CD4-positive, alpha-beta T cell treated with Interleukin-2 at 100 ng/mL for 4 hours (primary cell): ENCODE data around the gene NPC2.

Experiments
- DNase-seq: peaks from one replicate; pipeline ENCODE4 v3.0.0-alpha.2; 2020; ENCODE audit warnings: low spot score

NPC2 gene

DNA sequence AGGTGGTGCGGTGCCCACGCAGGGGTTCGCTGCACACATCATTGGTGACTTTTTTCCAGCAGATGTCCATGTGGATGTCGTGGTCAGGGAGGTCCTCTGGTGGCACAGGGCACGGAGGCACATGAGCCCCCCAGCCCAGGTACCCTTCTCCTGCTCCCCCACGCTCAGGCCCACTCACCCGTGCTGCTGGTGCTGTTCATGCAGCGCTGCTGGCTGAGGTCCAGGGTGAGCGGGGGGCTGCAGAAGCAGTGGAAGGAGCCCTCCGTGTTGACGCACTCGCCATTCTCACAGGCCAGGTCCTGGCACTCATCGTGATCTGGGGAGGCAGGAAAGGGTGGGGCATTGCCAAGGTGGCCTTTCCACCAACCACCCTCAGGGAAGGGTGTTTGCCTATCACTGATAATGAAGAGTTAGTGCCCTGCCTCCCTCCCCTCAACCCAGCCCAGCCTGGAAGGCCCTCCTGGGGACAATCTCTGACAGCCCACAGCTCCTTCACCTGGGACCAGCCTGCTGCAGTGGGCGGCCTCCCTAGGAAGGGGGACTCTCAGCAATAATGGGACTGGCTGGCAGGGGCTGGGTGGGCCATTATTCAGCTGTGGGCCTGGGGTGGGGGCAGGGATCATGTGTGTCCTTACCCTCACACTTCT is 10.3 kb upstream of the NPC2 start:
- DNase-seq: no peak

GRCh38 chr14:74502236-74503019 is 9.3 kb upstream of the NPC2 start:
- no peak for DNase-seq

DNA sequence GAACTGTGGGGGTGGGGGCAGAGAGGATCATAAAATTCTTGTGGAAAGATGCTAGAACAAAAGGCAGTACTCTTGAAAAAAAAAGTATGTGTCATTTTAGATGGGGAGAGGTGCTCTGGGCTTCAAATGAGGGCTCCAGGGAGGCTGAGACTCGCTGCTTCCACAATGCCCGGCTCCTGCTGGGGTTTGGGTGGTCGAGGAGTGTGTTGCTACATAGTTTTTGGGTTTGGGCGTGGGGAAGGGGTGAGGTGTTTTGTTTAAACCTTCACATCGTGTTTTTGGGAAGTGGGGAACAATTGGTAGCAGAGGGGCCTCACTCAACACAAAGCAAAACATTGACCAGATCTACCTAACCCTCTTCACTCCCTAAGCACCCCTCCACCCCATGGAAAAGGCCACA is 8.6 kb upstream of the NPC2 start:
- DNase-seq: no peak

DNA sequence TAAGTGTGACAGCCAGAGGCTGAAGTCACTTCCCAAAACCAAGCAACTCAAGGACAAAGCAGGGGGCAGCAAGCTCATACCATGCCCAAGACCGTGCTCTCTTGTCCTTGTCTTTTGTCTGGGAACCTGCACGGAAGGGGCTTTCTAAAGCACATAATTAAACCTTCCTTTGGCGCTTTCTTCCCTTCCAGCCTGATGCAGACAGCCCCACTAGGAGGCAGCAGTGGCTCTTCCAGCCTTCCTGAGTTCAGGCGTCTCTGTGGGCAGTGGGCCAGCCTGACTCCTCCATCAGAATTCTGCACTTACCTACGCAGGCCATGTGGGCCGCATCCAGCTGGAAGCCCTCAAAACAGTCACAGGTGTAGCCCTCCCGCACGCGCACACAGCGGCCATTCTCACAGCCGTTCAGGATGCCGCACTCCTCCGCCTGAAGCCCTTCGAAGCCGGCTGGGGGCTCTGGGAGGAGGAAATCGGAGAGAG is 8.1 kb upstream of the NPC2 start:
- DNase-seq: no peak

DNA sequence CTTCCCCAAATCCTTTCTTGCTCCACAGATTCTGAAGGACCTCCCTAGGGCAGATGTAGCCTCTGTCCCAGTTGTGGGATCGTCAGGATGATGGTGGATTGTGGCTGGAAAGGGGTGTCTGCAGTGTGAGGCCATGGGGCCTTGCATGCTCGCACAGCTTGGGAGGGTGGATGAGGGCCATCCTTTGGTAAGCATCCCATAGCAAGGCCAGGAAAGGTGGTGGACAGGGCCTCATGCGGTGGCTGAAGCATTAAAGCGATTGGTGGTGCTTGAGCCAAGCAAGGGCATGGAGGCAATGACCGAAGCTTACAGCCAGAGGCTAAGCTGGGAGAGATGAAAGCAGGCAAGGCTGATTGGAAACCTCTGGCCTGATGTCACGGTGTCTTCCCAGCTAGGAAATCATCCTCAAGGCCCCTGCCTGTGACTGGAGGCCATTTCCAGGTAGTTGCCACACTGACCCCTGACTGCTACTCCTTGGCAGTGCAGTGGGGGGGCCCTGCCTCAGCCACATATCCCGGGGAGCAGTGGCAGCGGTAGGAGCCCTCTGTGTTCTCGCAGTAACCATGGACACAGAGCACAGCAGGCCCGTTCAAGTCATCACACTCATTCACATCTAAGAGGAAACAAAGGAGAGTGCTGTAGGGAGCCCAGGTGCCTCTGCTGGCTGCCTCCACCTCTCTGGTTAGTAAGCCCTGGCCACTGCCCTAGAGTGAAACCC is 7.5 kb upstream of the NPC2 start:
- no peak for DNase-seq

GRCh38 chr14:74495356-74495755 is 2.3 kb upstream of the NPC2 start:
- DNase-seq: peak; percentile 78

- DNase-seq: peak; percentile 99
These were observed 497 bp upstream of the NPC2 start, which contains the start of gene ISCA2 for GRCh38 chr14:74493343-74494261. Gene ISCA2 (plus strand): TSS chr14:74493765. CDS start chr14:74493775, 10 bp downstream.

DNA sequence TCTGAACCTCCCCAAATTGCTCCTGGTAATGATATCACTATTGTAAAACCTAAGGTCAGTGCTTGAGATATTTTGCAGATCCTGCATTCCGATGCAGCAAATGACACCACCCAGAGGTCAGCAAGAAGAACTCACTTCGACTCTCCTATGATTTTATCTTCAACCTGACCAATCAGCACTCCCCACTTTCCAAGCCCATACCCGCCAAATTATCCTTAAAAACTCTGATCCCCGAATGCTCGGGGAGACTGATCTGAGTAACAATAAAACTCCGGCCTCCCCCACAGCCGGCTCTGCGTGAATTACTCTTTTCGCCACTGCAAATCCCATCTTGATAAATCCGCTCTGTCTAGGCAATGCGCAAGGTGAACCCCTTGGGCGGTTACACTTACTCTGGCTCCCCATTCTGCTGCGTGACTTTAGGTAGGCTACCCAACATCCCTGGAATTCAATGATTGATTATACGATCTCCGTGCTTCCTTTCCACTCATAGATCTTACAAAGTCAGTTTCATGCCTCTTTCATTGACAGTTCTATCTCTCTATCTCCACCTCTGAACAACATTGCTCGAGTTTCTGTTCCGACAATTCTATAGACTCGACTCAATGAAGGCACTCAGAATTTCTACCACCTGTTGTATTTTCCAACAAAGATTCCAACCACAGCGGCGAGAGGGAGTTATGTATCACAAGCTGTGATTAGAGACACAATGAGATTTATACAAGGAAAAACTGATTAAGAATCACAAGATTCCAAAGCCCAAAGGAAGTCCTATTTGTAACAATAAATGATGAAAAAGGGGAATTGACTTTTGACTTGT is 939 bp downstream of the NPC2 start:
- DNase-seq: peak; percentile 14

DNA sequence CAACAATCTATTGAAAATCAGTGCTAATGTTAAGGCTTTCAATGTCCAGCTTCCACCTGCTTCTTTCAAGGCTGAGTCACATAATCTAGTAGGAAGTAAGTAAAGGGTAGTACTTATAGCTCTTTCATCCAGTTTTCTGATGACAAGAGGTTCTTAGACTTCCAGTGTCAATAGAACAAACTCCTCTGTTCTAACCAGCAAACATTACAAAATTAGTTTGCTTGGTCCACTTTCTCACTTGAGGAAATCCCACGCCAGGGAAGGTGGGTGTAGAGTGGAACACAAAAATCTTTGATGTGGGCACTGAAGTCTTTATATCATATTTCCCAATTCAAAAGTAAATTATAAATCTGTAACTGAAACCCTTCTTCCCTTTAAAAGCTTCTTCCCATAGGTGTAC is 2.6 kb downstream of the NPC2 start:
- no peak for DNase-seq

DNA sequence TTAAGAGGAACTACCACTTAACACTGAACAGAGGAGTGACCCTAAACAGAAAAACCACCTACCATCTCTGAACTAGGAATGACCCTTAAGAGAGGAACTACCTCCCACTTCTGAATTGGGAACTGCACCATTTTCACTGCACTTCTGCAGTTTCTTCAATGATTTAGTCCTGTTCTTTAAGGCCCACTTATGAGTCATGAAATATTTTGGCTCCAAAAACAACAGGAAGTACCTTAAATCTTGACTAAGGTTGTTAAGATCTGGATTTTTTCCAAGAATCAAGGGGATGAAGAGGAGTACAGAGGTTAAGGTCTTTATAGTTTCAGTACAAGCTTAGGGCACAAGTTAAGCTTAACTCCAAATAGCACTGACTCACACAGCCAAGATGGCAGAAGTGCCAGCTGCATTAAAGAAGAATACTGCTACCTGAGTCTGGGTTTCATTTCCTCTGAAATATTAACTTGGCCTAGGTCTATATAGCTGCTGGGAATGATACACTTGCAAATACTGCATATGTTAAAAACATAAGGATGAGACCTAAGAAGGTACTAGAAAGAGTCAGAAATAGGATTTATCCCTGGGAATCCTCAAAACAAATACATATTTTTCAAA is 4.2 kb downstream of the NPC2 start:
- peak; percentile 48 for DNase-seq

- DNase-seq: no peak
These were observed 6.9 kb downstream of the NPC2 start for GRCh38 chr14:74486164-74486563.

GRCh38 chr14:74483321-74483720 is 9.8 kb downstream of the NPC2 start:
- DNase-seq: no peak

DNA sequence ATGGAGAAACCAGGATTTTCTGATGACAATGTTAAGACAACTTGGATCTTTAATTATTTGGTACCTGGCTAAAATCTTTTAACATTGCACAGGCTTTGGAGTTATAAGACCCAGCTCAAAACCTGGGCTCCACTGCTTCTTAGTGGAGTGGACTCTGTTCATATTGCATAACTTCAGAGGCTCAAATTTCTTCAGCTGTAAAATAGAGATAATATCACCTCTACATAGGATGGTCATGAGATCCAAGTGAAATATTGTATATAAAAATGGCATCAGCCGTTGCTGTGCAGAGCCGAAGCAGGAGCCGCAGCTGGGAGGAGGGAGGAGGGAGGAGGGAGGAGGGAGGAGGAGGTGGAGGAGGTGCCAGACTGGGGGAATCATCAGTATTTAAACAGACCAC is 10.5 kb downstream of the NPC2 start:
- DNase-seq: no peak

- DNase-seq: no peak
These were observed 13.1 kb downstream of the NPC2 start for GRCh38 chr14:74480046-74480445.

DNA sequence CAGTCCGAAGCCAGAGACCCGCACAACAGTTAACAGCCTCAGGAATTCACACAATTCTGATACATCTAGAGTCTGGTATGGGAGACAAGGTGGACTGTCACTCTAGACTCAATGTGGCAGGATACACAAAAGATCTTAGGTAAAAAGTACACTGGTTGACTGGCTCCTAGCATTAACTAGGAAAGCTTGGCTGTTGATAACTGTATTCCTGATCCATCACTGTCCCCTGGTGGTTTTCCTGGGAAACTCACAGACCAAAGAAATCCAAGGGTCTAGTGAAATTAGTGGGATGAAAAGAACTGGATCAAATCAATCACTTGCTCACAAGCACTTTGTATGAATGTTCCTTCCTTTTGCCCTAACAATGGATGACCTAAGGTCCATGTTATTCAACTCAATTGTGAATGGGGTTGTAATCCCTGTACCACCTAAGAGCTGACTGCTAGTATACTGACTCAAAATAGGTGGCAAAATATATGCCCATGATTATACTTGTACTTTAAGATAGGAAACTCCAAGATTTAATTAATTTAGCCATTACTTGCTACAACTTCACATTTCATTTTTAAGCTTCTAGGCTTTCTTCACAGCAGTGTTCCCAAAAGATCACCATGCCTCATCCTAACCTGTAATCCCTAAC is 14.0 kb downstream of the NPC2 start:
- no peak for DNase-seq

DNA sequence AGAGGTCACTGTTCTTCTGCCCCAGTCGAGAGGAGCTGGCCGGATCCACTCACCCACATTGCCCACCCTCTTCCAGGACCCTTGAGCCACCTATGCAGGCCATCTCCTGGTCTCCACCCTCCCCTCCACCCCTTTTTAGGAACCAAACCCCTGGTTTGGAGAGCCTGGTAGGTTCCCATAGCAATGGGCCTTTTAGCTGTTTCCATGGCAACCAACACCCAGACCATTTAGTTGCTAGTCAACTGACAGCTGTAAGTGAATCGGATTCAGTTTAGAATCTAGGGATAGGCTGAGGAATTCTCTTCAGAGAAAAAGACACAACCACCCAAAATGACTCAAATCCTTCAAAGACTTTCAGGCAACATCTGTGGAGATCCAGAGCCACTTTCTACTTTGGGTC is 16.5 kb downstream of the NPC2 start:
- DNase-seq: no peak

DNA sequence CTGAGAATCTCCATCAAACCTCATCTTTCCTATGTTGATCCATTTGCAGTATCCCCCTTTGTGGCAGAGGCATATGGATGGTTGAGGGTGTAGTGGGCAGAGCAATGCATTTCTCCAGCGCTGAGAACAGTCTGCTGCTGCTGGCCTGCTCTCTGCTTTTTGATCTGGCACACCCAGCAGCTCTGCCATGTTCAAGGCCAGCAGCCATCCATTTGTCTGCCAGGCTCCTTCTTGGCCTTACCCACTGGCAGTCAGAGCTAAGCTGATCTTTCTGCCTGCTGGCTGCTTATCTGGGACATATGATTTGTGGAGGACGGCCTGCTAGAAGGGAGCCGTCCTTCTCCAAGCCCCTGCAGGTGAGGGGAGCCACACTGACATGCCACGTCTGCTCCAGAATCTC is 17.0 kb downstream of the NPC2 start:
- no peak for DNase-seq

DNA sequence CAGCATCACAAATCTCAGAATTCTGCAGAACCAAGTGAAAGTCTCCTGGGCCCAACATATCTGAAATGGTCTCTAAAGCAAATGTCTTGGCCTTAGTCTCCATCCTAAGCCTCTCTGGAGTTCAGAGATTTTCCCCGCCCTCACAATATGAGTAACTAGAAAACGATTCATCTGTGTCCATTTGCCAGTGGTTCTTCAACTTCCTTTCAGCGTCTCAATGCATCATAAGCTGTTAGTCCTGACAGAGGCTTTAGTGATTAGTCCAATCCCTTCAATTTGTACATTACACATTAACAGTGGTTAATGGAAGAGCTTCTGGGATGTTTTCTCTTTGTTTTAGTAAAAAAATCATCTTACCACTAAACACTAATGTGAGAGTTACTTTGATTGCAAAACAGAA is 17.4 kb downstream of the NPC2 start:
- no peak for DNase-seq

GRCh38 chr14:74474376-74474775 is 18.7 kb downstream of the NPC2 start:
- DNase-seq: no peak

DNA sequence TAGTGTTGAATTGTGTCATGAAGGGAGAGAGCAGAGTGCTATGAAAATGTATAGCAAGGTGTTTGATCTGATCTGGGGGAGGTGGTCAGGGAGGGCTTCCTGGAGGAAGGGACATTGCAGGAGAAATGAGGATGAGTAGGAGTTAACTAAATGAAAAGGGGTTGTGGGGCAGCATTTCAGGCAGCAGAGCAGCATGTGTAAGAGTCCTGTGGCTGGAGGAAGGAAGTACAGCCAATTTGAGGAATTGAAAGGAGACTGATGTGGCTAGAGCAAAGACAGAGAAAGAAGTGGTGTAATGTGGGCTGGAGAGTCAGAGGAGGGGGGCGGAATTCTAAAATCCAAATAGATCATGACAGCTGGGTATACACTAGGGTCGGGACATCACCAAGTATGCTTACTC is 20.5 kb downstream of the NPC2 start:
- DNase-seq: no peak
